Stomach (tissue), 9 donors: Measurements from ENCODE around the gene CALHM4. TPM values are rescaled to one million over a fixed set of nuclear protein-coding genes. Genes with fewer than 3 reads are reported as not detected.

ENCODE experiments used
- DNase-seq, 2 donors: peaks; one replicate each; pipeline versions ENCODE4 v3.0.0 to v3.0.0-alpha.2; 2013 to 2019
- H3K27ac ChIP-seq, 5 donors: fragments of 200-600 bp in 4 of 5; sonication (generic) in 4 of 5; one replicate each; pipeline ENCODE4 v1.5.1; 2013 to 2019; ENCODE audit warnings: mild to moderate bottlenecking in 1 of 5, moderate library complexity in 1 of 5
- H3K27me3 ChIP-seq, 3 donors: fragments of 200-600 bp; sonication (generic); one replicate each; pipeline ENCODE4 v1.5.1; 2017 to 2019; ENCODE audit warnings: mixed run types in 1 of 3
- H3K36me3 ChIP-seq, 4 donors: fragments of 200-600 bp; sonication (generic); 1 replicate in 3 of 4; 2 replicates in 1 of 4; pipeline ENCODE4 v1.5.1; 2016 to 2019
- H3K4me1 ChIP-seq, 4 donors: fragments of 200-600 bp; sonication (generic); one replicate each; pipeline ENCODE4 v1.5.1; 2016 to 2019
- H3K4me3 ChIP-seq, 4 donors: fragments of 200-600 bp; sonication (generic) in 3 of 4; one replicate each; pipeline ENCODE4 v1.5.1; 2016 to 2019; ENCODE audit warnings: mild to moderate bottlenecking in 1 of 4
- H3K9me3 ChIP-seq, 4 donors: fragments of 200-600 bp; sonication (generic); one replicate each; pipeline ENCODE4 v1.5.1; 2016 to 2019
- CTCF ChIP-seq, 7 experiments: fragments of 450-650 bp in 4 of 7; fragments of 200-600 bp in 3 of 7; sonication (generic) in 3 of 7; IDR thresholded peaks; one replicate each; pipeline ENCODE4 v1.5.1; 2016 to 2019; ENCODE audit warnings: antibody characterized with exemption in 7 of 7, control low read depth in 2 of 7, mild to moderate bottlenecking in 1 of 7
- EP300 ChIP-seq: sonication (generic); formaldehyde crosslinking; IDR thresholded peaks from one replicate; pipeline ENCODE4 v1.6.1; 2017; ENCODE audit warnings: antibody characterized with exemption
- POLR2A ChIP-seq, 4 donors: fragments of 450-650 bp; IDR thresholded peaks; one replicate each; pipeline ENCODE4 v1.6.1; 2016; ENCODE audit warnings: antibody characterized with exemption in 4 of 4, control low read depth in 2 of 4, mild to moderate bottlenecking in 1 of 4, moderate library complexity in 1 of 4
- POLR2AphosphoS5 ChIP-seq, 3 donors: sonication (generic); formaldehyde crosslinking; IDR thresholded peaks; one replicate each; pipeline ENCODE4 v1.6.1; 2016; ENCODE audit warnings: antibody characterized with exemption in 3 of 3
- WGBS, 5 donors: extraction: QIAGEN DNeasy Blood & Tissue Kit in 3 of 5; methylation state at CpG; one replicate each; pipeline versions ENCODE4 v1.1.5 to v1.1.7; 2013 to 2018; 5-methylcytosine and 5-hydroxymethylcytosine counted together
- intact Hi-C: fragments of 100-400 bp; cut with DNase I; formaldehyde crosslinking; loops from one replicate; pipeline ENCODE4 v1.15.1; 2023; ENCODE audit warnings: low total_unique reads
- polyA plus RNA-seq, 3 donors: library from polyadenylated mRNA; stranded (reverse); fragments of 200-250 nt; gene quantifications; one replicate each; pipeline ENCODE4 v1.2.3, GENCODE V29; 2013
- total RNA-seq, 5 donors: library from RNA; depleted of rRNA; stranded (reverse); fragments of >200 nt; gene quantifications; one replicate each; pipeline versions ENCODE4 v1.1.0 to v1.2.3, GENCODE V29; 2014 to 2016
- donor health status: healthy with polysubstance abuse.
- donor health status: Bipolar disorder and iron deficiency.
- donor health status: healthy.

CALHM4 gene
- total and polyA plus RNA-seq, 8 donors, result not detected

- DNase-seq, result no peak
- intact Hi-C loops, result no loop called here
- Histone ChIP-seq H3K4me3 (no peak overlapping the region), H3K4me1 (peaks cover 0 to 8% (median 0%) of the 10 kb centered on the region in 4 donors), H3K36me3 (no peaks in the 10 kb centered on the region), H3K27ac (no peak overlapping the region), H3K9me3 (no peaks in the 10 kb centered on the region), H3K27me3 (no peaks in the 10 kb centered on the region)
- TF ChIP-seq POLR2AphosphoS5 (IDR thresholded peaks at IDR 0.05), result no peak
- TF ChIP-seq EP300, result no peak
- no peak for TF ChIP-seq CTCF (IDR thresholded peaks at IDR 0.05)
- no peak for TF ChIP-seq POLR2A (IDR thresholded peaks at IDR 0.05)
- WGBS, 5 donors, result 59 to 77% (median 67%) methylated on average over 1 of the region's 1 CpG
Observed at GRCh38 chr6:116556065-116556464, 2.5 kb downstream of the CALHM4 start.

- WGBS, 5 donors, result 84 to 95% (median 90%) methylated on average over 5 of the region's 5 CpGs
- TF ChIP-seq CTCF (IDR thresholded peaks at IDR 0.05) (no peak), POLR2AphosphoS5 (IDR thresholded peaks at IDR 0.05) (no peak), EP300 (no peak), POLR2A (IDR thresholded peaks at IDR 0.05) (no peak)
- intact Hi-C loops, result no loop called here
- Histone ChIP-seq H3K4me1 (peaks cover 0 to 14% (median 0%) of the 10 kb centered on the region in 4 donors), H3K27ac (no peak overlapping the region), H3K27me3 (no peaks in the 10 kb centered on the region), H3K36me3 (no peaks in the 10 kb centered on the region), H3K9me3 (no peaks in the 10 kb centered on the region), H3K4me3 (no peak overlapping the region)
- DNase-seq, result no peak
Observed at GRCh38 chr6:116556814-116557415, 3.4 kb downstream of the CALHM4 start.

GRCh38 chr6:116557893-116558292 is 4.3 kb downstream of the CALHM4 start:
- Histone ChIP-seq H3K27ac (no peak overlapping the region), H3K4me3 (no peak overlapping the region), H3K9me3 (no peaks in the 10 kb centered on the region), H3K36me3 (no peaks in the 10 kb centered on the region), H3K4me1 (peaks cover 0 to 14% (median 0%) of the 10 kb centered on the region in 4 donors), H3K27me3 (no peaks in the 10 kb centered on the region)
- no peak for TF ChIP-seq CTCF (IDR thresholded peaks at IDR 0.05)
- TF ChIP-seq POLR2AphosphoS5 (IDR thresholded peaks at IDR 0.05), result no peak
- no peak for TF ChIP-seq EP300
- no peak for TF ChIP-seq POLR2A (IDR thresholded peaks at IDR 0.05)
- 31 to 43% (median 38%) methylated on average over 5 of the region's 5 CpGs for WGBS, 5 donors
- intact Hi-C loops, result no loop called here
- peak in 1 of 2 donors; percentile 74 for DNase-seq

GRCh38 chr6:116560130-116560529 is 6.6 kb downstream of the CALHM4 start:
- Histone ChIP-seq H3K4me3 (no peak overlapping the region), H3K36me3 (no peaks in the 10 kb centered on the region), H3K27me3 (peaks cover 0 to 4% (median 0%) of the 10 kb centered on the region in 3 donors), H3K4me1 (peaks cover 0 to 18% (median 2%) of the 10 kb centered on the region in 4 donors), H3K9me3 (no peaks in the 10 kb centered on the region), H3K27ac (no peak overlapping the region)
- 70 to 88% (median 85%) methylated on average over 2 of the region's 2 CpGs for WGBS, 5 donors
- TF ChIP-seq EP300 (no peak), POLR2A (IDR thresholded peaks at IDR 0.05) (no peak), POLR2AphosphoS5 (IDR thresholded peaks at IDR 0.05) (no peak), CTCF (IDR thresholded peaks at IDR 0.05) (no peak)
- intact Hi-C loops, result no loop called here
- no peak for DNase-seq
